Neural crest cell (in vitro differentiated cells): Measurements from ENCODE around the gene EMILIN1. TPM values are rescaled to one million over a fixed set of nuclear protein-coding genes. Genes with fewer than 3 reads are reported as not detected.

Source experiments
- DNase-seq: peaks from one replicate; pipeline ENCODE4 v3.0.0; 2021; ENCODE audit warnings: low read depth, mixed read lengths, low spot score
- H3K27ac Mint-ChIP-seq: one replicate; pipeline ENCODE4 v1.8.0; 2021; ENCODE audit warnings: mild to moderate bottlenecking, mixed read lengths; ENCODE audit not compliant: unreplicated experiment
- H3K27me3 Mint-ChIP-seq: 2 replicates; pipeline ENCODE4 v1.8.0; 2021; ENCODE audit warnings: low read depth, mild to moderate bottlenecking, mixed read lengths
- H3K36me3 Mint-ChIP-seq: 2 replicates; pipeline ENCODE4 v1.8.0; 2021; ENCODE audit warnings: low read depth, mild to moderate bottlenecking, mixed read lengths
- H3K4me1 Mint-ChIP-seq: 2 replicates; pipeline ENCODE4 v1.8.0; 2021; ENCODE audit warnings: mixed read lengths
- H3K4me3 Mint-ChIP-seq: one replicate; pipeline ENCODE4 v1.8.0; 2021; ENCODE audit warnings: mild to moderate bottlenecking, mixed read lengths
- H3K9me3 Mint-ChIP-seq: 2 replicates; pipeline ENCODE4 v1.8.0; 2021; ENCODE audit warnings: mixed read lengths
- CTCF ChIP-seq: fragments of 200-600 bp; sonication (generic); conservative IDR thresholded peaks from 2 replicates; pipeline ENCODE4 v1.5.0; 2021; ENCODE audit warnings: antibody characterized with exemption, mild to moderate bottlenecking
- total RNA-seq: library from RNA; stranded (reverse); gene quantifications from 2 replicates; pipeline ENCODE4 v1.2.1, GENCODE V29; 2021

EMILIN1 gene
- total RNA-seq, 1 donor from 2014 or later = 24.1 TPM

GRCh38 chr2:27050996-27051901 is 27.2 kb upstream of the EMILIN1 start, which contains the start of gene AGBL5:
TSS of gene AGBL5 (plus strand) at chr2:27051668. CDS start at chr2:27052959, 1,291 bp downstream.
- H3K4me3 Mint-ChIP-seq = peak within 1 kb of the TSS; percentile 99
- H3K4me1 Mint-ChIP-seq = peaks cover 32% of the 10 kb centered on the region
- H3K9me3 Mint-ChIP-seq = peaks cover 5% of the 10 kb centered on the region
- H3K36me3 Mint-ChIP-seq = peaks cover 15% of the 10 kb centered on the region
- peak; percentile 93 for DNase-seq
- peak within 1 kb of the TSS; percentile 98 for H3K27ac Mint-ChIP-seq
- no peak for TF ChIP-seq CTCF
- H3K27me3 Mint-ChIP-seq = peaks cover 22% of the 10 kb centered on the region

- H3K4me1 Mint-ChIP-seq = peaks cover 32% of the 10 kb centered on the region
- no peak overlapping the region for H3K27ac Mint-ChIP-seq
These were observed 26.3 kb upstream of the EMILIN1 start for GRCh38 chr2:27051902-27052645.

GRCh38 chr2:27053321-27053720 is 25.1 kb upstream of the EMILIN1 start:
- H3K36me3 Mint-ChIP-seq = peaks cover 18% of the 10 kb centered on the region
- no peak overlapping the region for H3K27ac Mint-ChIP-seq
- peak overlapping the region; percentile 92 for H3K4me3 Mint-ChIP-seq
- peaks cover 5% of the 10 kb centered on the region for H3K9me3 Mint-ChIP-seq
- TF ChIP-seq CTCF = no peak
- H3K27me3 Mint-ChIP-seq = peaks cover 18% of the 10 kb centered on the region
- peaks cover 28% of the 10 kb centered on the region for H3K4me1 Mint-ChIP-seq
- DNase-seq = no peak

More at GRCh38 chr2:27051902-27052645, 26.3 kb upstream of the EMILIN1 start:
- TF ChIP-seq CTCF = no peak
- H3K27me3 Mint-ChIP-seq = peaks cover 22% of the 10 kb centered on the region
- peaks cover 5% of the 10 kb centered on the region for H3K9me3 Mint-ChIP-seq
- H3K36me3 Mint-ChIP-seq = peaks cover 18% of the 10 kb centered on the region
- peak overlapping the region; percentile 92 for H3K4me3 Mint-ChIP-seq
- peak; percentile 38 for DNase-seq

- H3K27ac Mint-ChIP-seq = no peak overlapping the region
- peaks cover 18% of the 10 kb centered on the region for H3K27me3 Mint-ChIP-seq
These were observed 24.6 kb upstream of the EMILIN1 start for GRCh38 chr2:27053776-27054175.

More at GRCh38 chr2:27053776-27054175, 24.6 kb upstream of the EMILIN1 start:
- H3K4me3 Mint-ChIP-seq = peak overlapping the region; percentile 92
- DNase-seq = no peak
- peaks cover 28% of the 10 kb centered on the region for H3K4me1 Mint-ChIP-seq
- H3K9me3 Mint-ChIP-seq = peaks cover 5% of the 10 kb centered on the region
- TF ChIP-seq CTCF = no peak
- peaks cover 18% of the 10 kb centered on the region for H3K36me3 Mint-ChIP-seq
